HepG2 (cell line): Measurements from ENCODE around the gene QSOX1. TPM values are rescaled to one million over a fixed set of nuclear protein-coding genes. Genes with fewer than 3 reads are reported as not detected.

Experiments used
- BORCS8-MEF2B ChIP-seq: sonication (generic); formaldehyde crosslinking; IDR thresholded peaks from 2 replicates; pipeline ENCODE4 v1.8.0; 2022; ENCODE audit warnings: mild to moderate bottlenecking, missing genetic modification reagents
- ETV6 ChIP-seq: sonication (generic); formaldehyde crosslinking; conservative IDR thresholded peaks from 2 replicates; pipeline ENCODE4 v1.4.0; 2020; ENCODE audit warnings: missing genetic modification reagents
- FOXP1 ChIP-seq, 2 experiments: fragments of 450-650 bp in 1 of 2; IDR thresholded peaks; 2 replicates each; pipeline ENCODE4 v1.6.1; 2017 to 2018; ENCODE audit warnings: antibody characterized with exemption in 1 of 2
- NFE2L1 ChIP-seq: sonication (generic); formaldehyde crosslinking; IDR thresholded peaks from 2 replicates; pipeline ENCODE4 v1.4.0; 2020; ENCODE audit warnings: missing genetic modification reagents, mild to moderate bottlenecking, borderline replicate concordance
- PRPF4 ChIP-seq: fragments of 200-400 bp; formaldehyde crosslinking; IDR thresholded peaks from 2 replicates; pipeline ENCODE4 v1.6.1; 2016; ENCODE audit warnings: low read length, low read depth; ENCODE audit not compliant: poor library complexity, severe bottlenecking
- RARA ChIP-seq: IDR thresholded peaks from 2 replicates; pipeline ENCODE4 v1.6.1; 2016; ENCODE audit warnings: missing genetic modification reagents, missing compliant biosample characterization
- REXO4 ChIP-seq: sonication (generic); formaldehyde crosslinking; IDR thresholded peaks from 2 replicates; pipeline ENCODE4 v1.8.0; 2022; ENCODE audit warnings: missing genetic modification reagents, mild to moderate bottlenecking, borderline replicate concordance
- SMAD9 ChIP-seq: sonication (generic); formaldehyde crosslinking; IDR thresholded peaks from 2 replicates; pipeline ENCODE4 v1.5.1; 2020; ENCODE audit warnings: mild to moderate bottlenecking, missing genetic modification reagents
- ZBTB21 ChIP-seq: sonication (generic); formaldehyde crosslinking; IDR thresholded peaks from 2 replicates; pipeline ENCODE4 v1.4.0; 2020; ENCODE audit warnings: missing genetic modification reagents
- ZBTB26 ChIP-seq: IDR thresholded peaks from 2 replicates; pipeline ENCODE4 v1.6.1; 2016; ENCODE audit warnings: missing compliant biosample characterization, missing genetic modification reagents, borderline replicate concordance
- ZNF224 ChIP-seq: sonication (generic); formaldehyde crosslinking; IDR thresholded peaks from 2 replicates; pipeline ENCODE4 v1.5.0; 2020; ENCODE audit warnings: mild to moderate bottlenecking, missing genetic modification reagents
- ZNF234 ChIP-seq: sonication (generic); formaldehyde crosslinking; conservative IDR thresholded peaks from 2 replicates; pipeline ENCODE4 v1.5.1; 2020; ENCODE audit warnings: mild to moderate bottlenecking, missing genetic modification reagents
- ZNF280B ChIP-seq: sonication (generic); formaldehyde crosslinking; IDR thresholded peaks from 2 replicates; pipeline ENCODE4 v1.5.0; 2020; ENCODE audit warnings: missing genetic modification reagents, mild to moderate bottlenecking, borderline replicate concordance
- ZNF557 ChIP-seq: sonication (generic); formaldehyde crosslinking; IDR thresholded peaks from 2 replicates; pipeline ENCODE4 v1.4.0; 2020; ENCODE audit warnings: missing genetic modification reagents
- ZNF589 ChIP-seq: sonication (generic); formaldehyde crosslinking; conservative IDR thresholded peaks from 2 replicates; pipeline ENCODE4 v1.8.0; 2022; ENCODE audit warnings: mild to moderate bottlenecking, moderate library complexity, missing genetic modification reagents
- ZNF737 ChIP-seq: sonication (generic); formaldehyde crosslinking; IDR thresholded peaks from 2 replicates; pipeline ENCODE4 v1.5.0; 2020; ENCODE audit warnings: missing genetic modification reagents, mild to moderate bottlenecking, borderline replicate concordance
- ZSCAN21 ChIP-seq: sonication (generic); formaldehyde crosslinking; IDR thresholded peaks from 2 replicates; pipeline ENCODE4 v1.8.0; 2022; ENCODE audit warnings: mild to moderate bottlenecking, missing genetic modification reagents, moderate library complexity, borderline replicate concordance
- ZSCAN30 ChIP-seq: sonication (generic); formaldehyde crosslinking; IDR thresholded peaks from 2 replicates; pipeline ENCODE4 v1.5.0; 2020; ENCODE audit warnings: mild to moderate bottlenecking, missing genetic modification reagents
- ZZZ3 ChIP-seq: sonication (generic); formaldehyde crosslinking; IDR thresholded peaks from 2 replicates; pipeline ENCODE4 v1.4.0; 2020; ENCODE audit warnings: missing genetic modification reagents, mild to moderate bottlenecking, borderline replicate concordance
- polyA plus RNA-seq, 8 experiments: library from polyadenylated mRNA; depleted of rRNA in 3 of 8; stranded (reverse) in 7 of 8; unstranded in 1 of 8; fragments of >200 nt; fragmentation: Illumina TruSeq in 4 of 8; extraction: Trizol in 4 of 8; gene quantifications; 2 replicates each; pipeline versions ENCODE4 v1.2.1 to v1.2.3, GENCODE V29; 2011 to 2016; ENCODE audit warnings: low read depth in 4 of 8, missing spikeins in 1 of 8, mixed read lengths in 1 of 8; ENCODE audit not compliant: insufficient read depth in 1 of 8
- total RNA-seq, 5 experiments: library from RNA; depleted of rRNA; stranded (reverse); fragments of >200 nt; fragmentation: Illumina TruSeq; extraction: Trizol; gene quantifications; 2 replicates each; pipeline ENCODE4 v1.2.3, GENCODE V29; 2016; ENCODE audit warnings: low read depth in 1 of 5
- TF ChIP-seq, protein P1 (sequence below): sonication (generic); formaldehyde crosslinking; IDR thresholded peaks from 2 replicates; pipeline ENCODE4 v1.9.0; 2021; ENCODE audit warnings: missing genetic modification reagents, mild to moderate bottlenecking, borderline replicate concordance
- TF ChIP-seq, protein P2 (sequence below): sonication (generic); formaldehyde crosslinking; IDR thresholded peaks from 2 replicates; pipeline ENCODE4 v1.8.1; 2022; ENCODE audit warnings: mild to moderate bottlenecking, missing genetic modification reagents
- TF ChIP-seq, protein P3 (sequence below): sonication (generic); formaldehyde crosslinking; IDR thresholded peaks from 2 replicates; pipeline ENCODE4 v1.4.0; 2020; ENCODE audit warnings: missing genetic modification reagents, borderline replicate concordance
- TF ChIP-seq, protein P4 (sequence below): IDR thresholded peaks from 2 replicates; pipeline ENCODE4 v1.6.1; 2016; ENCODE audit warnings: mild to moderate bottlenecking

QSOX1 gene
- total and polyA plus RNA-seq, 2 of the 13 experiments (the other 11 are each of a cell fraction or from before 2014, with no cell fraction given) = 6.8 to 40.2 TPM

DNA sequence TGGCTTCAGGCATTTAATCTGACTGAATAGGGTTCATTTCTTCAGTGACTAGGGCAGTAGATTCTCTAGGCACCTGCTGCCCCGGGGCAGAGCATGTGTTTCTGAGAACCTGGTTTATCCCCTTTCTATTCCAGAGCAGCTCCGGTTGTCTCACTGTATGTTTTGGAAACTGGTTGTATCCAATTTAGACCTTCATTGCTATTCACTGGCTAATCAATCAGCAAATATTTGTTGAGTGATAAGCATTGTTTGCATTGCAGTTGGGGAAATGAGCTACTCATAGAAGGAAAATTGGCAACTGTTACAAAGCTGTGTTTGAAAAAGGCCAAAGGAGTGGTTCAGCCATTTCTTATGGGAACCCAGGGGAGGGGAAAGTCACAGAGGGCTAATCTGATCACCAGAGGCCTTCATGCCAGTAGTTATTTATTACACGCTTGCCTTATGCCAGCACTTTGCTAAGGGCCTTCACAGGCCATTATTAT, 2.9 kb downstream of the QSOX1 start (continued):
- TF ChIP-seq ZNF280B (CRISPR knock-in tag) (no peak), RARA (CRISPR knock-in tag) (peak; percentile 79), ZSCAN21 (no peak), FOXP1 (IDR thresholded peaks at IDR 0.05) (no peak), FOXP1 (CRISPR knock-in tag; IDR thresholded peaks at IDR 0.05) (peak; percentile 81), SMAD9 (CRISPR knock-in tag) (no peak), ZNF589 (no peak), ETV6 (CRISPR knock-in tag) (no peak), ZBTB26 (no peak), NFE2L1 (CRISPR knock-in tag) (no peak), ZNF234 (CRISPR knock-in tag) (no peak), PRPF4 (no peak), ZZZ3 (CRISPR knock-in tag) (0 out of 2 replicates have a peak, but pooled peaks have one; percentile 5), ZSCAN30 (CRISPR knock-in tag) (no peak), ZNF737 (CRISPR knock-in tag) (no peak), BORCS8-MEF2B (CRISPR knock-in tag) (no peak), ZNF557 (CRISPR knock-in tag) (no peak), REXO4 (CRISPR knock-in tag) (no peak), ZBTB21 (CRISPR knock-in tag) (no peak), ZNF224 (CRISPR knock-in tag) (no peak)
- TF ChIP-seq, protein P1, sequence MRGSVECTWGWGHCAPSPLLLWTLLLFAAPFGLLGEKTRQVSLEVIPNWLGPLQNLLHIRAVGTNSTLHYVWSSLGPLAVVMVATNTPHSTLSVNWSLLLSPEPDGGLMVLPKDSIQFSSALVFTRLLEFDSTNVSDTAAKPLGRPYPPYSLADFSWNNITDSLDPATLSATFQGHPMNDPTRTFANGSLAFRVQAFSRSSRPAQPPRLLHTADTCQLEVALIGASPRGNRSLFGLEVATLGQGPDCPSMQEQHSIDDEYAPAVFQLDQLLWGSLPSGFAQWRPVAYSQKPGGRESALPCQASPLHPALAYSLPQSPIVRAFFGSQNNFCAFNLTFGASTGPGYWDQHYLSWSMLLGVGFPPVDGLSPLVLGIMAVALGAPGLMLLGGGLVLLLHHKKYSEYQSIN (CRISPR knock-in tag) = no peak
- TF ChIP-seq, protein P2, sequence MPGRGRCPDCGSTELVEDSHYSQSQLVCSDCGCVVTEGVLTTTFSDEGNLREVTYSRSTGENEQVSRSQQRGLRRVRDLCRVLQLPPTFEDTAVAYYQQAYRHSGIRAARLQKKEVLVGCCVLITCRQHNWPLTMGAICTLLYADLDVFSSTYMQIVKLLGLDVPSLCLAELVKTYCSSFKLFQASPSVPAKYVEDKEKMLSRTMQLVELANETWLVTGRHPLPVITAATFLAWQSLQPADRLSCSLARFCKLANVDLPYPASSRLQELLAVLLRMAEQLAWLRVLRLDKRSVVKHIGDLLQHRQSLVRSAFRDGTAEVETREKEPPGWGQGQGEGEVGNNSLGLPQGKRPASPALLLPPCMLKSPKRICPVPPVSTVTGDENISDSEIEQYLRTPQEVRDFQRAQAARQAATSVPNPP (CRISPR knock-in tag) = no peak
- TF ChIP-seq, protein P3, sequence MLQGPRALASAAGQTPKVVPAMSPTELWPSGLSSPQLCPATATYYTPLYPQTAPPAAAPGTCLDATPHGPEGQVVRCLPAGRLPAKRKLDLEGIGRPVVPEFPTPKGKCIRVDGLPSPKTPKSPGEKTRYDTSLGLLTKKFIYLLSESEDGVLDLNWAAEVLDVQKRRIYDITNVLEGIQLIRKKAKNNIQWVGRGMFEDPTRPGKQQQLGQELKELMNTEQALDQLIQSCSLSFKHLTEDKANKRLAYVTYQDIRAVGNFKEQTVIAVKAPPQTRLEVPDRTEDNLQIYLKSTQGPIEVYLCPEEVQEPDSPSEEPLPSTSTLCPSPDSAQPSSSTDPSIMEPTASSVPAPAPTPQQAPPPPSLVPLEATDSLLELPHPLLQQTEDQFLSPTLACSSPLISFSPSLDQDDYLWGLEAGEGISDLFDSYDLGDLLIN (CRISPR knock-in tag) = no peak
- TF ChIP-seq, protein P4, sequence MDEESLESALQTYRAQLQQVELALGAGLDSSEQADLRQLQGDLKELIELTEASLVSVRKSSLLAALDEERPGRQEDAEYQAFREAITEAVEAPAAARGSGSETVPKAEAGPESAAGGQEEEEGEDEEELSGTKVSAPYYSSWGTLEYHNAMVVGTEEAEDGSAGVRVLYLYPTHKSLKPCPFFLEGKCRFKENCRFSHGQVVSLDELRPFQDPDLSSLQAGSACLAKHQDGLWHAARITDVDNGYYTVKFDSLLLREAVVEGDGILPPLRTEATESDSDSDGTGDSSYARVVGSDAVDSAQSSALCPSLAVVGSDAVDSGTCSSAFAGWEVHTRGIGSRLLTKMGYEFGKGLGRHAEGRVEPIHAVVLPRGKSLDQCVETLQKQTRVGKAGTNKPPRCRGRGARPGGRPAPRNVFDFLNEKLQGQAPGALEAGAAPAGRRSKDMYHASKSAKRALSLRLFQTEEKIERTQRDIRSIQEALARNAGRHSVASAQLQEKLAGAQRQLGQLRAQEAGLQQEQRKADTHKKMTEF (CRISPR knock-in tag) = peak; percentile 79
